NB4 (cell line): Measurements from ENCODE around the gene NFYC.

Experiments used
- CTCF ChIP-seq: IDR thresholded peaks from one replicate; pipeline ENCODE4 v1.5.1; 2012; ENCODE audit warnings: low read depth, low read length
- POLR2A ChIP-seq: IDR thresholded peaks from 2 replicates; pipeline ENCODE4 v1.6.1; 2011; ENCODE audit warnings: mild to moderate bottlenecking; ENCODE audit not compliant: insufficient read length; ENCODE audit errors: extremely low read depth

GRCh38 chr1:40668769-40669525 lies 22.6 kb upstream of the NFYC start:
- TF ChIP-seq CTCF (peak; percentile 92), POLR2A (no peak)
